Measurements from ENCODE around the gene DNPEP.

DNPEP gene

GRCh38 chr2:219362072-219362471 is 25.6 kb downstream of the DNPEP start:
- no peak for DNase-seq (ENCODE audit: low read depth, low spot score)

- no peak for DNase-seq (ENCODE audit: low read depth, low spot score)
These were observed 29.3 kb downstream of the DNPEP start for GRCh38 chr2:219358170-219359075.

- no peak for DNase-seq (ENCODE audit: low read depth, low spot score)
These were observed 30.9 kb downstream of the DNPEP start for GRCh38 chr2:219356834-219357233.

- no peak for DNase-seq (ENCODE audit: low read depth, low spot score)
These were observed 33.1 kb downstream of the DNPEP start for GRCh38 chr2:219354582-219354981.

- no peak for DNase-seq (ENCODE audit: low read depth, low spot score)
These were observed 34.6 kb downstream of the DNPEP start for GRCh38 chr2:219353129-219353528.

GRCh38 chr2:219352448-219353023 is 35.2 kb downstream of the DNPEP start:
- DNase-seq (ENCODE audit: low read depth, low spot score): peak; percentile 85

- peak; percentile 80 for DNase-seq (ENCODE audit: low read depth, low spot score)
These were observed 36.9 kb downstream of the DNPEP start for GRCh38 chr2:219350710-219351221.

GRCh38 chr2:219350215-219350614 is 37.5 kb downstream of the DNPEP start:
- DNase-seq (ENCODE audit: low read depth, low spot score): no peak

GRCh38 chr2:219344751-219345430 is 42.8 kb downstream of the DNPEP start:
- DNase-seq (ENCODE audit: low read depth, low spot score): no peak

GRCh38 chr2:219335373-219335786 is 52.3 kb downstream of the DNPEP start:
- DNase-seq (ENCODE audit: low read depth, low spot score): peak; percentile 27

GRCh38 chr2:219334076-219334475 is 53.6 kb downstream of the DNPEP start:
- no peak for DNase-seq (ENCODE audit: low read depth, low spot score)

- DNase-seq (ENCODE audit: low read depth, low spot score): peak; percentile 35
These were observed 55.2 kb downstream of the DNPEP start, which contains the start of gene RESP18 for GRCh38 chr2:219332542-219332941. Gene RESP18 (minus strand): TSS chr2:219332744.

GRCh38 chr2:219331560-219332213 is 56.0 kb downstream of the DNPEP start:
- DNase-seq (ENCODE audit: low read depth, low spot score): peak; percentile 64

GRCh38 chr2:219327719-219328118 is 60.0 kb downstream of the DNPEP start:
- DNase-seq (ENCODE audit: low read depth, low spot score): no peak

- DNase-seq (ENCODE audit: low read depth, low spot score): no peak
These were observed 61.9 kb downstream of the DNPEP start for GRCh38 chr2:219325657-219326315.

GRCh38 chr2:219325136-219325535 is 62.6 kb downstream of the DNPEP start:
- DNase-seq (ENCODE audit: low read depth, low spot score): no peak

- no peak for DNase-seq (ENCODE audit: low read depth, low spot score)
These were observed 64.3 kb downstream of the DNPEP start for GRCh38 chr2:219323434-219323833.

Measured in ELF-1 (cell line).